ENCODE measurements around the gene RYR1.
"Not testable (repeated sequence)": the region's sequence is repeated elsewhere in the genome, so short reads cannot be mapped to it uniquely, and the experiment has no call there.

The RYR1 gene

DNA sequence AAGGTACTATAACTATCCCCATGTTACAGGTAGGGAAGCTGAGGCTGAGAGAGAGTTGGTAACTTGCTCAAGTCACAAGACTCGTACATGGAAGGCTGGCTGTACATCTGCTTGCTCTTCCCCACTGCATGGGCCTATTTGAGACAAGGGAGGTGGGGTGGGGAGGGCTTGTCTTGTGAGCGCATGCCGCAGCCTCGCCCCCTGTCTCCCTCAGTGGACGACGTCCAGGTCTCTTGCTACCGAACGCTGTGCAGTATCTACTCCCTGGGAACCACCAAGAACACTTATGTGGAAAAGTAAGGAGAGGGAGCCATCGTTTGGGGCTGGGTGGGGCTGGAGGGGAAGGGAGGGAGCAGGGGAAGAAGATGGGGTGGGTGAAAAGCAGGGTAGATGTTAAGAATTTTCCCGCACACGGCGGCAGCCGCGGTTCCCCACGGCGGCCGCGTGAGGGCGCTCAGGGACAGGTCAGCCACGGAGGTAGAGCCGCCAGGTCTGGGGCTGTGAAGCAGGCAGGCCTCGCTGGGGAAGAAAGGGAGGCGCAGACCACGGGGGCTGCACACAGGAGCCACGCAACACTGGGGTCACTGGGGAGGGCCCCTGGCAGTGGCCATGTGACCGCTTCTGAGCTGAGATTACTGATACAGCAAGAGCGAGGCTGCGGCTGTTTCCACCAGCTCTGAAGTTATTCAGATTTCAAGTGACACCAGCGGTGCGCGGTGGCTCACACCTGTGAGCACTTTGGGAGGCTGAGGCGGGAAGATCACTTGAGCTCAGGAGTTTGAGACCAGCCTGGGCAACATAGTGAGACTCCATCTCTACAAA is 81.5 kb downstream of the RYR1 start:
- DNase-seq (ENCODE audit: low spot score), result peak; percentile 91

DNA sequence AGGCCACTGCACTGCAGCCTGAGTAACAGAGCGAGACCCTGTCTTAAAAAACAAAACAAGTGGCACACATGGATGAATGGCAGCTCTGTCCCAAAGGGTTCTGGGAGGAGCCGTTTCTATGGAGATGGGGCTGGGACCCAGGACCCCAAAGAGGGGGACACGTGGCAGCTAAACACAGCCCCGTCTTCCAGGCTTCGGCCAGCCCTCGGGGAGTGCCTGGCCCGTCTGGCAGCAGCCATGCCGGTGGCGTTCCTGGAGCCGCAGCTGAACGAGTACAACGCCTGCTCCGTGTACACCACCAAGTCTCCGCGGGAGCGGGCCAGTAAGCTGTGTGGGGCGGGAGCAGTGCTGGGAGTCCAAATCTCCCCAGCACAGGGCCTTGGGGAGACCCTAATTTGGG is 82.4 kb downstream of the RYR1 start:
- DNase-seq (ENCODE audit: low spot score), result no peak

DNA sequence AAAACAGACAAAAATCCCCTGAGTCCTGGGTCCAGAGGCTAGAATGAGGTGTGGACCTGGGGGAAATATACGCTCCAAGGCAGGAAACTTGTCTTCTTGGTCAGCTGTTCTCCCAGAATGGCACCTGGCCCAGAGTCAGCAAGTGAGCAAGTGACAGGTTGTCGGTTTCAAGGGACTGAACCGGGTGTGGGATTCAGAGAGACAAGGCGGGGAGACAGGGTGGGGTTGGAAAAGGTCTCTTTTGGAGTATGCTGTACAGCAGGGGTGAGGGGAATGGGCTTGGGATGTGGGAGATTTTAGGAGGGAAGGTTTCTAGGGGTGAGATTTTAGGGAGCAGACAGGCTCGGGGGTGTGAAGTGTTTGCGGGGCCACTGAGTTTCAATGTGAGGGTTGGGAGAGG is 83.3 kb downstream of the RYR1 start:
- no peak for DNase-seq (ENCODE audit: low spot score)

DNA sequence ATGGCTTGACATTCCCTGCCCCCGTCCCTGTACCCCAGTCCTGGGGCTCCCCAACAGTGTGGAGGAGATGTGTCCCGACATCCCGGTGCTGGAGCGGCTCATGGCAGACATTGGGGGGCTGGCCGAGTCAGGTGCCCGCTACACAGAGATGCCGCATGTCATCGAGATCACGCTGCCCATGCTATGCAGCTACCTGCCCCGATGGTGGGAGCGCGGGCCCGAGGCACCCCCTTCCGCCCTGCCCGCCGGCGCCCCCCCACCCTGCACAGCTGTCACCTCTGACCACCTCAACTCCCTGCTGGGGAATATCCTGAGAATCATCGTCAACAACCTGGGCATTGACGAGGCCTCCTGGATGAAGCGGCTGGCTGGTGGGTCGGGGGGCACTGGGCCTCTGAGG is 83.8 kb downstream of the RYR1 start:
- DNase-seq (ENCODE audit: low spot score), result no peak

DNA sequence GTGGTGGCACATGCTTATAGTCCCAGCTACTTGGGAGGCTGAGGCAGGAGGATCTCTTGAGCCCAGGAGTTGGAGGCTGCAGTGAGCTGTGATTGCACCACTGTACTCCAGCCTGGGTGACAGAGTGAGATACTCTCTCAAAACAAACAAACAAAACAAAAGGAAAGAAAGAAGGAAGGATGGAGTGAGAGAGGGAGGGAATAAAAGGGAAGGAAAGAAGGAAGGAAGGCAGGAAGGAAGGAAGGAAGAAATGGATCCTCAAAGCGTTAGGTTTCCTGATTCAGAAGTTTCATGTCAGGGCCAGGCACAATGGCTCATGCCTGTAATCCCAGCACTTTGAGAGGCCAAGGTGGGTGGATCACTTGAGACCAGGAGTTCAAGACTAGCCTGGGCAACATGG is 84.5 kb downstream of the RYR1 start:
- not testable (repeated sequence) for DNase-seq (ENCODE audit: low spot score)

DNA sequence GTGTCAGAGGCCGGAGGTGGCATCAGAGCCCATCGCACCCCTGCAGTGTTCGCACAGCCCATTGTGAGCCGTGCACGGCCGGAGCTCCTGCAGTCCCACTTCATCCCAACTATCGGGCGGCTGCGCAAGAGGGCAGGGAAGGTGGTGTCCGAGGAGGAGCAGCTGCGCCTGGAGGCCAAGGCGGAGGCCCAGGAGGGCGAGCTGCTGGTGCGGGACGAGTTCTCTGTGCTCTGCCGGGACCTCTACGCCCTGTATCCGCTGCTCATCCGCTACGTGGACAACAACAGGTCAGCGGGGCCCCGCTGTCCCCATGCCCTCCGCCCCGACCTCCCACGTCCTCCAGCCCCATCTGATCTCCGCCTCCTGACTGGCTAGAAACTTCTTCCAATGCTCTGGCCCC is 85.7 kb downstream of the RYR1 start:
- no peak for DNase-seq (ENCODE audit: low spot score)

DNA sequence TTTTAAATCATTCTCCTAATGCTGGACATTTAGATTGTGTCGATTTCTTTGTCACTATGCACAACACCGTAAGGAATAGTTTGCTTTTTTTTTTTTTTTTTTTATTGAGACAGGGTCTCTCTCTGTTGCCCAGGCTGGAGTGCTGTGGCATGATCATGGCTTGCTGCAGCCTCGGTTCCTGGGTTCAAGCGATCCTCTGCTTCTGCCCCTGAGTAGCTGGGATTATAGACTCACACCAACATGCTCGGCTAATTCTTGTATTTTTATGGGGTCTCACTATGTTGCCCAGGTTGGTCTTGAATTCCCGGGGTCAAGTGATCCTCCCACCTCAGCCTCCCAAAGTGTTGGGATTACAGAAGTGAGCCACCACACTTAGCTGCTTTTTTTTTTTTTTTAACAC is 86.5 kb downstream of the RYR1 start:
- no peak for DNase-seq (ENCODE audit: low spot score)

DNA sequence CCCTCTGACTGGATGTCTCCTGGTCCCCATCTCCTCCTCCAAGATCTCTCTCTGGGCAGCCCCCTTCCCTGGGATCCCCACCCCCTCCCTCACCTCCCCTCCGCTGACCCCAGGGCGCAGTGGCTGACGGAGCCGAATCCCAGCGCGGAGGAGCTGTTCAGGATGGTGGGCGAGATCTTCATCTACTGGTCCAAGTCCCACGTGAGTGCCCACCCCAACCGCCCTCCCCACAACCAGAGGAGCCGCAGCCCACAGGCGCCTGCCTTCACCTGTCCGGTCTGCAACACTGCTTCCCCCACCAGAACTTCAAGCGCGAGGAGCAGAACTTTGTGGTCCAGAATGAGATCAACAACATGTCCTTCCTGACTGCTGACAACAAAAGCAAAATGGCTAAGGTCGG is 89.4 kb downstream of the RYR1 start:
- DNase-seq (ENCODE audit: low spot score), result no peak

DNA sequence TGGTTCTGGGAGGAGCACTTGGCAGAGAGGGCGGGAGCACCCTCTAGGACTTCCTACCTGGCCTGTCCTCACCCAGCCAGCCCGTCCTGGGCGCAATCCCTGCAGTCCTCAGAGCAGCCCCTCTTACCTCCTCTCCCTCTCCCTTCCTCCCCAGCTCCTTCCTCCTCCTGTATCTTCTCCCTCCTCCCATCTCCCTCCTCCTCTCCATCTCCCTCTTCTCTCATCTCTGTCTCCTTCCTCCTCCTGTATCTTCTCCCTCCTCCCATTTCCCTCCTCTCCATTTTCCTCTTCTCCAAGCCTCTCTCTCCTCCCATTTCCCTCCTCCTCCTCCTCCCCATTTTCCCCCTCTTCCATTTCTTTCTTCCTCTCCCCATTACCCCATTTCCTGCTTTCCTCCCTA is 89.8 kb downstream of the RYR1 start:
- no peak for DNase-seq (ENCODE audit: low spot score)

DNA sequence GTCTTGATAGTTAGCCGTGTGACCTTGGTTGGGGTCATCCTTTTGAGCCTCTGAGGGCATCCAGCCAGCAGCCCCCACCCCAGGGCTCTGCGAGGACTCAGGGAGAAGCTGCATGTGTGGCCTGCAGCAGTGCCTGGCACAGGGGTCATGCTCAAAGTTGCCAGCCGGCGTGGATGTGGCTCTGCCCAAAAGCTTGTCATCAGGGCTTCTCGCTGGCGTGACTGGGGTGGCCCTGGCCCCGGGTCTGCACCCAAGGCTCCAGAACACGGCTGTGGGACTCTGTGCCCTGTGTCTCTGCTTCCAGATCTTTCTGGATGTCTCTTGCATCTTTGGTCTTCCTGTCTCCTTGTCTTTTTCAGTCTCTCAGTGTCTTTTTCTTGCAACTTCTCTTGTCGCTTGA is 90.9 kb downstream of the RYR1 start:
- no peak for DNase-seq (ENCODE audit: low spot score)

DNA sequence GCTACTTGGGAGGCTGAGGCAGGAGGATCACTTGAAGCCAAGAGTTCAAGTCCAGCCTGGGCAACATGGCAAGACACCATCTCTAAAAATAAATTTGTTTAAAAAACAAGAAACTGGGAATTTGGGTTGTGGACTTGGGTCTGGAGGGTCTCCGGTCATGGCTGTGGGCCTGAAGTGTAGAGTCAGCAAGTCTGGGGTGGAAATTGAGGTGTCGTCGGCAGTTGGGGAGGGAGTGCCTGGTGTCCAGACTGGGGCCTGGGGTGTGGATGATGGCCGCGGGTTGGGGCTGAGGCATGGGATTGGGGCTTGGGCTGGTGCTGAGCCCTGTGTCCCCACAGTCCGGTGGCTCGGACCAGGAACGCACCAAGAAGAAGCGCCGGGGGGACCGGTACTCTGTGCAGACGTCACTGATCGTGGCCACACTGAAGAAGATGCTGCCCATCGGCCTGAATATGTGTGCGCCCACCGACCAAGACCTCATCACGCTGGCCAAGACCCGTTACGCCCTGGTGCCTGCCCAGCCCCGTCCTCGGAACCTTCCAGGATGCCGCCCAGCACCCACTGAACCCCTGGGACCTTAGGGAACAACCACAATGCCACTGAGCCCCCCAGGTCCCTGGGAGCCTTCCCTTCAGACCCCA is 91.6 kb downstream of the RYR1 start:
- DNase-seq (ENCODE audit: low spot score), result no peak

DNA sequence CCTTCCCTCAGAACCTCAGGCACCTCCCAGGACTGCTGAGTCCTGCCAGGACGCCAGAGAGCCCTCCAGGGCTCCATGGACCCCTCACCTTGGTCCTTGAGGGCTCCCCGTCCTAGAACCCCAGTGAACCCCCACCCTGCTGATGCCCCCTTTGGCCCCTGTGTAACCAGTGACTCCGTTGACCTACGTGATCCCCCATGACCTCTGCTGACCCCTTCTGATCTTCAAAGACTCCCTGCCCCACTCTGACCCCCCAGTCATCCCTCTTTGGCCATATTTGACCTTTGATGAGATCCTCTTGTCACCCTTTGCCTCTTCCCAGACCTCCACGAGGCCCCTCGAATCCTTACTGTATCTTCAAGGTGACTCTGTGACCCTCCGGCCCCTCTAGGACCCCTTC is 92.9 kb downstream of the RYR1 start:
- DNase-seq (ENCODE audit: low spot score), result no peak

DNA sequence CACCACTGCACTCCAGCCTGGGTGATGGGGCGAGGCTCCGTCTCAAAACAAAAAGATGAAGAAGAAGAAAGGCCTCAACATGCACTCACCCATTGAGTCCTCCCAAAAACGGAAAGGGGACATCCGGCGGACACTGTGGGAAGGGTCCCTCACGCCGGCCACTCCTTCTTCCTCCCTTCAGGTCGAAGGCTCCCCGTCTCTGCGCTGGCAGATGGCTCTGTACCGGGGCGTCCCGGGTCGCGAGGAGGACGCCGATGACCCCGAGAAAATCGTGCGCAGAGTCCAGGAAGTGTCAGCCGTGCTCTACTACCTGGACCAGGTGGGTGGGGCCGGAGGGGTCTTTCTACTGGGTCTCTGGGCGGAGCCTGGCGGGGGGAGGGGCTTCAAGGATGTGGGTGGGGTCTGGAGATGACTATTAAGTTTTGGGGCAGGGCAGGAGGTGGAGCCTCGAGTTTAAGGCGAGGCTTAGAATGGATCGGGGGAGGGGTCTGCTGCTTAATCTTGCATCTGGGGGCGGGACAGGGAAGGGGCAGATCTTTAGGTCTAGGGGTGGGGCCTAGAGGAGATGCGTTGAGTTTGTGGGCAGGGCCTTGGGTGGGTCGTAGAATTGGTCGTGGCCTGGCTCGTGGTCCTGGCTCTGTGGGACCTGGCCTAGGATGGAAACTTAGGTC is 94.1 kb downstream of the RYR1 start:
- DNase-seq (ENCODE audit: low spot score), result no peak

DNA sequence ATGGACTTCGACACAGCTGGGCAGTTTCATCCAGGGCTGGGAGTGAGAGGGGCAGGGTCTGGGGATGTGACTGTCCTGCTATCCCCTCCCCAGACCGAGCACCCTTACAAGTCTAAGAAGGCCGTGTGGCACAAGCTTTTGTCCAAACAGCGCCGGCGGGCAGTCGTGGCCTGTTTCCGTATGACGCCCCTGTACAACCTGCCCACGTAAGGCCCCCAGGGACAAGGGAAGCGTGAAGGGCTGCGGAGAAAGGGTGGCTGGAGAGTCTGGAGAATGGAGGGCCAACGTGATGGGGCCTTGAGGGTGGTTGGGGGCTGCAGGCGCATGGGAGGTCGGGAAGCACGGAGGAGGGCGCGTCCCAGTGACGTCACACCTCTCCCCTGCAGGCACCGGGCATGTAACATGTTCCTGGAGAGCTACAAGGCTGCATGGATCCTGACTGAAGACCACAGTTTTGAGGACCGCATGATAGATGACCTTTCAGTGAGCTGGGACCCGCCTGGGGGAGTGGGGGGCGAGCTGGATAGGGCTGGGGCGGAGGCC is 94.8 kb downstream of the RYR1 start:
- no peak for DNase-seq (ENCODE audit: low spot score)

DNA sequence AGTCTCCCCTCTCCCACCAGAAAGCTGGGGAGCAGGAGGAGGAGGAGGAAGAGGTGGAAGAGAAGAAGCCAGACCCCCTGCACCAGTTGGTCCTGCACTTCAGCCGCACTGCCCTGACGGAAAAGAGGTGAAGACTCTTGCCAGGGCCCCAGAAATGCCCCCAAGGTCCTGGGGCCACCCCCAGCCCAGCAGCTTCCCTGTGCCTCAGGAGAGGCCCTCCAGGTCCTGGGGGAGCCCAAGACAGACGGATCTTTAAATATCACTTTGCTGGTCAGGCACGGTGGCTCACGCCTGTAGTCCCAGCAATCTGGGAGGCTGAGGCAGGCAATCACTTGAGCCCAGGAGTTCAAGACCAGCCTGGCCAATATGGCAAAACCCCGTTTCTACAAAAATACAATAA is 95.4 kb downstream of the RYR1 start:
- no peak for DNase-seq (ENCODE audit: low spot score)

DNA sequence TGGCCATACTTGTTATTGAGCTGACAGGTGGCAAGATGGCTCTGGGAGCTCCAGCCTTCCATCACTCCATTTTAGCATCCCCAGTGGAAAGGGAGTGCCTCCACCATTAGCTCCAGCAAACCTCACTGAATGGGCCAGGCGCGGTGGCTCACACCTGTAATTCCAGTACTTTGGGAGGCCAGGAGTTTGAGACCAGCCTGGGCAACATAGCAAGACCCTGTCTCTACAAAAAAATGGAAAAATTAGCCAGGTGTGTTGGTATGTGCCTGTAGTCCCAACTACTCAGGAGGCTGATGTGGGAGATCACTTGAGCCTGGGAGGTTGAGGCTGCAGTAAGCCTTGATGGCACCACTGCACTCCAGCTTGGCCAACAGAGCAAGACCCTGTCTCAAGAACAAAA is 98.0 kb downstream of the RYR1 start:
- DNase-seq (ENCODE audit: low spot score), result no peak

DNA sequence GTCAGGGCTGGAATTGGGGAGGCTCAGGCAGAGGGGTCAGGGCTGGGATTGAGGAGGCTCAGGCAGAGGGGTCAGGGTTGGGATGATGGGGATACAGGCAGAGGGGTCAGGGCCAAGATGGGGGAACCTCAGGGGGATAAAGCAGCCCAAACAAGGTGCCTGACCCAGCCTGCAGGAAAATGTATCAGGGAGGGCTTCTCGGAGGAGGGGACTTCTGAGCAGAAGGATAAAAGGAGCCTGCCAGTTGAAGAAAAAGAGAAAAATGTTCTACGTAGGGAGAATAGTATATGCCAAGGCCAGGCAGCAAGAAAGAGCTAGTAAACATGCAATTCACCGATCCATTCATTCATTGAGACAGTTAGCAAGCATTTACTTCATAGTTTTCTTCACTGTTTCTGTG is 99.4 kb downstream of the RYR1 start:
- no peak for DNase-seq (ENCODE audit: low spot score)

DNA sequence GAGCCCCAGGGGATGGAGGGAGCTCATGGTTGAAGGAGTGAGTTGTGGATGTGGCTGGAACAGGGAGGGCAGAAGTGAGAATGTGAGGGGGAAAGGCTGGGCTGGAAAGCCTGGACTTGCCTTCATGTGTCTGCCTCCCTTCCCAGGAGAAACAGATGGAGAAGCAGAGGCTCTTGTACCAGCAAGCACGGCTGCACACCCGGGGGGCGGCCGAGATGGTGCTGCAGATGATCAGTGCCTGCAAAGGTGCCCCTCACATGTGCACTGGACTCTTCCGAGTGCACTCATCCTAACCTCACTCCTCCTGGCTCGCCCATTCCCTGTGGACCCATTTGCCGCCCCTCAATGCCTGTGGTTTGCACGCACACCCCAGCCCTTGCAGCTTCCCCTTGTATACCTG is 101.1 kb downstream of the RYR1 start:
- no peak for DNase-seq (ENCODE audit: low spot score)

DNA sequence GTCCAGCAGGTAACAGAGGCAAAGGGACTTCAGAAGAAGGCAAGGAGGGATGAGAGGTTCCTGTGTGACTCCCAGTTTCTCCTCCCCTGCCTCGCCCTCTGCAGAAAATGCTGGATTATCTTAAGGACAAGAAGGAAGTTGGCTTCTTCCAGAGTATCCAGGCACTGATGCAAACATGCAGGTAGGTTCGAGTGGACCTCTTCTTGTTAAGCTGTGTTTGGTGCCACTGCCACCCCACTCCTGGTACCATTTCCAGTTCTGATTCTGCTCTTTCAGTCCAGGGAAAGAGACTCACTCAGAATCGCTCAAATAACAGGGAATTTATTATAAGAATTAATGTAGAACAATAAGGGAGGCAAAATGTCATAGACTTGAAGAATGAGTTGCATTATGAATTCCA is 101.7 kb downstream of the RYR1 start:
- no peak for DNase-seq (ENCODE audit: low spot score)

DNA sequence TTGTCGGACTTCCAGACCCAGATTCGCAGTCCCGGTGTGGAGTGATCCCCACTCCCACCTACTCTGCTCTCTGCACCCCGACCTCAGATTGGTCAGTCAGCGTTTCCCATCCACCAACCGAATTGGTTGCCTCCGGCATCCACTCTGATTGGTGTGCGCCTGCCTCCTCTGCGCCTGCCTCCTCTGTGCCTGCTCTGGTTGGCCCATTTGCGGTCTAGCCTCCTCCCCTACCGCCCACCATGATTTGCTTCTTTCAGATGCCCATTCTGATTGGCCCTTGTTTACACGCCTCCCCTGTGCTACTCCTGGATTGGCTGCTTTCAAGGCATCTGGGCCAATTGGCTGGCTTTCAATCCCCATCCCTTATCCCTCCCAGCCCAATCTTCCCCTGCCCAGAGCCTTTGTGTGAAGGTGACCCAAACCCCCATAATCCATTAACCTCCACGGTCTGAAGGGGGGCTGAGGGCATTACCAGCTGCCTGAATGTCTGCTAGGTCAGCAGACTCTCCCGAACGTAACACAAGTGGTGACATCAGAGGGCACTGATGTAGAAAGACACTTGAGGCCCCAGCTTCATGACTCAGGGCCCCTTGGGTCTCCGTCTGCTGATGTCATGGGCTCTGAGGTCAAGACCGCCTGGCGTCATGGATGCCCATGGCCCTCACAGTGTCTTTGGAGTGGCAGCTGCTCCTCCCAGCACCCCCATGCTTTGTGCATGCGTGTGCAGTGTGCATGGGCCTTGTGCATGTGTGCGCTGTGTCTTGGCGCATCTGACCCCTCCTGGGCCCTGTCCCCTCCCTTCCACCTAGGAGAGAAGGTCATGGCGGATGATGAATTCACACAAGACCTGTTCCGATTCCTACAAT is 103.8 kb downstream of the RYR1 start:
- DNase-seq (ENCODE audit: low spot score), result no peak

DNA sequence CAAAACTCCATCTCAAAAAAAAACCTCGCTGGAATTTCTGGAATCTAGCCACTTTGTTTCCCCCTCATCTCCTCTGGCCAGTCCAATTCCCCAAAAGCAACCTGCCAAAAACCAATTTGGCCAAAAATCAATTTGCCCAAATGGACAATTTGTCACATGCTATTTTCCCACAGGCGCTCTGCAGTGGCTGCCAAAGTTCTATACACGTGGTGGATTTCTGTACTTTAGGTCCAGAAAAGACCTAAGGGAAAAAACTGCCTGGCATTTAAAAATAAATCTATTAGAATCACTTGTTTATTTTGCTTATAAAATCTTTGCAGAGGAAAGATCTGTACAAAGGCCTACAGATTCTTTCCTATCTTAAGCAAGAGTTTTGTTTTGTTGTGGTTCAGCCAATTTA is 104.9 kb downstream of the RYR1 start:
- DNase-seq (ENCODE audit: low spot score), result no peak
